ENCODE measurements around the gene EEFSEC. TPM values are rescaled to one million over a fixed set of nuclear protein-coding genes. Genes with fewer than 3 reads are reported as not detected.

The EEFSEC gene
- total RNA-seq, 1 donor from 2014 or later, result 12.2 TPM

DNA sequence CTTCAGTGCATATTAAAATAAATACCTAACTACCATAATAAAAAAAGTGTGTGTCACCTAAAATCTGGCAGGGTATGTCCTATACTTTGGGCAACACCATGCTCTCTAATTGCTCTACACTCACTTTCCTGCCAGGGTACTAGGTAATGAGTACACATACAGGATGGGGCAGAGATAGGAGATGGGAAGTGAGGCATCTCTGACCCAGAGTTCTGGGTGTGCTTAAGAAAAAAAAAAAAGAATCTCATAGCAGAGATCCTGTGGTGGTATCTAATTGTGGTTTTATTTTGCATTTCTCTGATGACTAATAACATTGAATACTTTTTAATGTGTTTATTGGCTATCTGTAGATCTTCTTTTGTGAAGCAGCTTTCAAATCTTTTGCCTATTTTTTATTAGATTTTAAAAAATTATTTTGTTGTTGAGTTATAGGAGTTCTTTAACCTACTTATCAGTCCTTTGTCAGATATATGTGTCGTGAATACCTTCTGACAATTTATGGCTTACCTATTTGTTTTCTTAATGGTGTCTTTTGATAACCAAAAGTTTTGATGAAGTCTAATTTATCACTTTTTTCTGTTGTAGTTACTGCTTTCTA lies 48.0 kb downstream of the EEFSEC start:
- no peak for DNase-seq (ENCODE audit: low spot score)
- no peak overlapping the region for H3K4me3 Mint-ChIP-seq (ENCODE audit: unreplicated experiment)
- H3K27ac Mint-ChIP-seq (ENCODE audit: unreplicated experiment), result no peak overlapping the region
- no peaks in the 10 kb centered on the region for H3K9me3 Mint-ChIP-seq (ENCODE audit: low read depth)
- H3K4me1 Mint-ChIP-seq (ENCODE audit: low read depth), result peaks cover 3% of the 10 kb centered on the region
- TF ChIP-seq, protein P1, sequence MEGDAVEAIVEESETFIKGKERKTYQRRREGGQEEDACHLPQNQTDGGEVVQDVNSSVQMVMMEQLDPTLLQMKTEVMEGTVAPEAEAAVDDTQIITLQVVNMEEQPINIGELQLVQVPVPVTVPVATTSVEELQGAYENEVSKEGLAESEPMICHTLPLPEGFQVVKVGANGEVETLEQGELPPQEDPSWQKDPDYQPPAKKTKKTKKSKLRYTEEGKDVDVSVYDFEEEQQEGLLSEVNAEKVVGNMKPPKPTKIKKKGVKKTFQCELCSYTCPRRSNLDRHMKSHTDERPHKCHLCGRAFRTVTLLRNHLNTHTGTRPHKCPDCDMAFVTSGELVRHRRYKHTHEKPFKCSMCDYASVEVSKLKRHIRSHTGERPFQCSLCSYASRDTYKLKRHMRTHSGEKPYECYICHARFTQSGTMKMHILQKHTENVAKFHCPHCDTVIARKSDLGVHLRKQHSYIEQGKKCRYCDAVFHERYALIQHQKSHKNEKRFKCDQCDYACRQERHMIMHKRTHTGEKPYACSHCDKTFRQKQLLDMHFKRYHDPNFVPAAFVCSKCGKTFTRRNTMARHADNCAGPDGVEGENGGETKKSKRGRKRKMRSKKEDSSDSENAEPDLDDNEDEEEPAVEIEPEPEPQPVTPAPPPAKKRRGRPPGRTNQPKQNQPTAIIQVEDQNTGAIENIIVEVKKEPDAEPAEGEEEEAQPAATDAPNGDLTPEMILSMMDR (IDR thresholded peaks at IDR 0.05), result no peak
- peaks cover 2% of the 10 kb centered on the region for H3K36me3 Mint-ChIP-seq (ENCODE audit: low read depth)
- H3K27me3 Mint-ChIP-seq (ENCODE audit: low read depth), result no peaks in the 10 kb centered on the region

DNA sequence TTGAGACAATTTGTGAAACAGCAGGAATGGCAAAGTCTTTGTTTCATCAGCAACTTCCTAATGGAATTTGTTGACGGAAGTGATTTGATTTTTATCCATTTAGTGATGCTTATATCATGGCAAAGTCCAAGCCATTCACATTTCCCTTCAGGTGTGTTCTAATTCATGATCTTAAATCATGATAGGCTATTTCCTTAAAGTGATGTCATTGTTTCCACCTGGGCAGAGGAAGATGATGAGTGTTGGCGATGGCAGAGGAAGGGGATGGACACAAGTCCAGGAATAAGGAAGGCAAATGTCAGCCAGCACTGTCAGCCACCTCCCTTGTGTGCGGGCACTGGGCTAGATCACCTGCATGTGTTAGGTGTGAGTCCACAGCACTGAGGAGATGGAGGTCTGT lies 49.9 kb downstream of the EEFSEC start:
- no peak for DNase-seq (ENCODE audit: low spot score)
- Mint-ChIP-seq H3K27ac (ENCODE audit: unreplicated experiment) (no peak overlapping the region), H3K4me3 (ENCODE audit: unreplicated experiment) (no peak overlapping the region), H3K36me3 (ENCODE audit: low read depth) (peaks cover 2% of the 10 kb centered on the region), H3K9me3 (ENCODE audit: low read depth) (no peaks in the 10 kb centered on the region), H3K4me1 (ENCODE audit: low read depth) (no peaks in the 10 kb centered on the region), H3K27me3 (ENCODE audit: low read depth) (no peaks in the 10 kb centered on the region)
- TF ChIP-seq, protein P1 (IDR thresholded peaks at IDR 0.05), result no peak

GRCh38 chr3:128205558-128206145 lies 52.4 kb downstream of the EEFSEC start:
- peaks cover 7% of the 10 kb centered on the region for H3K4me1 Mint-ChIP-seq (ENCODE audit: low read depth)
- TF ChIP-seq, protein P1 (IDR thresholded peaks at IDR 0.05), result no peak
- no peak overlapping the region for H3K4me3 Mint-ChIP-seq (ENCODE audit: unreplicated experiment)
- H3K36me3 Mint-ChIP-seq (ENCODE audit: low read depth), result peaks cover under 1% of the 10 kb centered on the region
- no peaks in the 10 kb centered on the region for H3K9me3 Mint-ChIP-seq (ENCODE audit: low read depth)
- H3K27me3 Mint-ChIP-seq (ENCODE audit: low read depth), result no peaks in the 10 kb centered on the region
- no peak for DNase-seq (ENCODE audit: low spot score)
- H3K27ac Mint-ChIP-seq (ENCODE audit: unreplicated experiment), result no peak overlapping the region

- H3K36me3 Mint-ChIP-seq (ENCODE audit: low read depth), result no peaks in the 10 kb centered on the region
- DNase-seq (ENCODE audit: low spot score), result no peak
- H3K9me3 Mint-ChIP-seq (ENCODE audit: low read depth), result no peaks in the 10 kb centered on the region
- no peak overlapping the region for H3K4me3 Mint-ChIP-seq (ENCODE audit: unreplicated experiment)
- H3K4me1 Mint-ChIP-seq (ENCODE audit: low read depth), result peaks cover 14% of the 10 kb centered on the region
- H3K27ac Mint-ChIP-seq (ENCODE audit: unreplicated experiment), result no peak overlapping the region
- no peaks in the 10 kb centered on the region for H3K27me3 Mint-ChIP-seq (ENCODE audit: low read depth)
- TF ChIP-seq, protein P1 (IDR thresholded peaks at IDR 0.05), result no peak
Measured at GRCh38 chr3:128207951-128208350, 54.7 kb downstream of the EEFSEC start.

DNA sequence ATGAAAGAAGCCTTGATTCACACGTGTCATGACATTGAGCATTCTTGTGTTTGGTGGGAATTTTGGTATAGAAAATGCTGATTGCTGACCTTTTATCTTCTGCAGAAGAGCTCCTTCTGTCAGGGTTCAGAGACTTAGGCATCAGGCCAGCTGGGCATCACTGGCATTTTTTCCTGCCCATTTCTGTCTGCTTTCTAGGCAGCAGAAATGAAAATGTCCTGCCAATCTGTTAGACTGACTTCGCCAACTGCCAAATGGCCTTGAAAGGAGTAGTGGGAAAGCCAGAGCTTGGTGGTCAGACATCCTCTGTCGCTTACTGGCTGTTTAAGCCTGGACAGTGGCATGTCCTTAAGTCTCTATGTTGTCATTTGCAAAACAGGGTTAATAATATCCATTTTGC lies 57.4 kb downstream of the EEFSEC start:
- TF ChIP-seq, protein P1 (IDR thresholded peaks at IDR 0.05), result no peak
- no peaks in the 10 kb centered on the region for H3K27me3 Mint-ChIP-seq (ENCODE audit: low read depth)
- no peak for DNase-seq (ENCODE audit: low spot score)

More for the DNA sequence above, 57.4 kb downstream of the EEFSEC start:
- Mint-ChIP-seq H3K9me3 (ENCODE audit: low read depth) (no peaks in the 10 kb centered on the region), H3K4me3 (ENCODE audit: unreplicated experiment) (no peak overlapping the region), H3K27ac (ENCODE audit: unreplicated experiment) (no peak overlapping the region), H3K4me1 (ENCODE audit: low read depth) (peaks cover 14% of the 10 kb centered on the region), H3K36me3 (ENCODE audit: low read depth) (no peaks in the 10 kb centered on the region)

Data from chondrocyte (in vitro differentiated cells).